Transverse colon (tissue), 4 donors: Measurements from ENCODE around the gene FCN2.

ENCODE experiments used
- CTCF ChIP-seq, 5 experiments: fragments of 200-600 bp in 3 of 5; fragments of 450-650 bp in 2 of 5; sonication (generic) in 3 of 5; IDR thresholded peaks; 1 replicate in 2 of 5; 2 replicates in 3 of 5; pipeline ENCODE4 v1.5.1; 2016 to 2017; ENCODE audit warnings: antibody characterized with exemption in 5 of 5, inconsistent platforms in 3 of 5, mild to moderate bottlenecking in 2 of 5, moderate library complexity in 1 of 5
- POLR2AphosphoS5 ChIP-seq, 3 donors: sonication (generic); formaldehyde crosslinking; IDR thresholded peaks; one replicate each; pipeline ENCODE4 v1.6.1; 2016; ENCODE audit warnings: antibody characterized with exemption in 3 of 3

- TF ChIP-seq CTCF (IDR thresholded peaks at IDR 0.05): no peak
- no peak for TF ChIP-seq POLR2AphosphoS5 (IDR thresholded peaks at IDR 0.05)
These were observed 44.5 kb downstream of the FCN2 start for GRCh38 chr9:134925011-134925511.
